ENCODE measurements around the gene BRSK2. TPM values are rescaled to one million over a fixed set of nuclear protein-coding genes. Genes with fewer than 3 reads are reported as not detected.

The BRSK2 gene
- total RNA-seq, 1 donor from 2014 or later: 0.52 TPM

DNA sequence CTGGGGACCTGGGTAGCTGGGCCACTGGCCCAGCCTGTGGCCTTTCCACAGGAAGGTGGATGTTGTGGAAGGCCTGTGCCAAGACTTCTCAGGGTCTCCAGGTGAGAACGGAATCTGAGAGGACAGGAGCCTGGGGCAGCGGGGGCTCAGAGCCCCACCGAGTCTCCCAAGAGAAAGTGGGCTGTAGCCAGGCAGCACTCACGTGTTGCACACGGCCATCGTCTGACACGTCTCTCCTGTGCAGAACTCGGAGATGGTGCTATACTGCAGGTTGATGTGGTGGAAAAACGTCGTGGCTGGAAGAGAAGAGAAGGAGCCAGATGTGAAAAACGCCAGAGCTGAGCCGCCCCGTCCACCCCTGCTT is 90.4 kb downstream of the BRSK2 start:
- peaks cover 56% of the 10 kb centered on the region for H3K36me3 ChIP-seq
- no peaks in the 10 kb centered on the region for H3K27me3 ChIP-seq (ENCODE audit: low read depth)
- peaks cover 67% of the 10 kb centered on the region for H3K4me1 ChIP-seq
- no peaks in the 10 kb centered on the region for H3K9me3 ChIP-seq (replicated peaks)
- TF ChIP-seq, protein P1, sequence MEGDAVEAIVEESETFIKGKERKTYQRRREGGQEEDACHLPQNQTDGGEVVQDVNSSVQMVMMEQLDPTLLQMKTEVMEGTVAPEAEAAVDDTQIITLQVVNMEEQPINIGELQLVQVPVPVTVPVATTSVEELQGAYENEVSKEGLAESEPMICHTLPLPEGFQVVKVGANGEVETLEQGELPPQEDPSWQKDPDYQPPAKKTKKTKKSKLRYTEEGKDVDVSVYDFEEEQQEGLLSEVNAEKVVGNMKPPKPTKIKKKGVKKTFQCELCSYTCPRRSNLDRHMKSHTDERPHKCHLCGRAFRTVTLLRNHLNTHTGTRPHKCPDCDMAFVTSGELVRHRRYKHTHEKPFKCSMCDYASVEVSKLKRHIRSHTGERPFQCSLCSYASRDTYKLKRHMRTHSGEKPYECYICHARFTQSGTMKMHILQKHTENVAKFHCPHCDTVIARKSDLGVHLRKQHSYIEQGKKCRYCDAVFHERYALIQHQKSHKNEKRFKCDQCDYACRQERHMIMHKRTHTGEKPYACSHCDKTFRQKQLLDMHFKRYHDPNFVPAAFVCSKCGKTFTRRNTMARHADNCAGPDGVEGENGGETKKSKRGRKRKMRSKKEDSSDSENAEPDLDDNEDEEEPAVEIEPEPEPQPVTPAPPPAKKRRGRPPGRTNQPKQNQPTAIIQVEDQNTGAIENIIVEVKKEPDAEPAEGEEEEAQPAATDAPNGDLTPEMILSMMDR (IDR thresholded peaks at IDR 0.05; ENCODE audit: borderline replicate concordance): no peak
- no peak overlapping the region for H3K27ac ChIP-seq (replicated peaks)
- intact Hi-C loops (cut with micrococcal nuclease): no loop called here
- DNase-seq: no peak
- no peak overlapping the region for H3K4me3 ChIP-seq

DNA sequence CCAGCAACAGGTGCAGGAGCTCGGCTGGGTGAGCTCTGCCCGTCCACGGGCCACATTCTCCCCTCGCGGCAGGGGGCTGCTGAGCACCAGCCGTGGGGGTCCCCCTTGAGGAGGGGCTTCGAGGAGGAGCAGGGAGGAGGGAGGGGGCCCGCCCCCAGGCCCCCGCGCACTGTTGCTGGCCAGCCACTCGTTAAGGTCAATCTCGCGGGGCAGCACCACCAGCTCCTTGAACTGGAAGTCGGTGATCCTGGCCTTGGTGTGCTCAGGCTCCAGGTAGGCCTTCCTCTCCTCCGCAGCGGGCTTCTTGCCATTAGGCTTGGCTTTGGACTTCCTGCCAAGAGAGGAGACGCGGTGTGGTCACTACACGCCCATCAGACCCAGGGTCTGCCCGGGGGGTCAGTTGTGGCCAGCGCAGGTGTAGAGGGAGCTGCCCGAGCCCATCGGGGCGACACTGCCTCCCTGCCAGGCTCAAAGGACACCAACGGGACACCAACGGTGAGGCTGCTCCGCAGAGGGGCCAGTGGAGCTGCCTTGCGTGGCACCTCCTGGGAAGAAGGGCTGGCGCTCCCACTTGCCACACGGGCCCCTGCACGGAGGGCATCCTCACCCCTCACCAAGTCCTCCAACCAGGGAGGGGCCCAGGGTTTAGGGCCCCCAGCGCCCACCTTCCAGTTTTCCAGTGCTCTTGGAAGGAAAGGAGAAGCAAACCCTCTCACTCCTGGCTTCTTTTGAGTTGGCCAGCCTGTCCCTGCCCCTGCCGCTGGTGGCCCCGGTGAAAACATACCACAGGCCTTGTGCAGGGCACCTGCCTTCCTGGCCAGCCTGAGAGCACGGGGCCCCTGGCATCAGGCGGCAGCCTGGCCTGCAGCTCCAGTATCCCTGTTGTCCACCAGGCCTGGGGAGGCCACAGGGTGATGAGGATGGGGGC is 91.1 kb downstream of the BRSK2 start:
- no peak overlapping the region for H3K27ac ChIP-seq (replicated peaks)
- peaks cover 49% of the 10 kb centered on the region for H3K36me3 ChIP-seq
- intact Hi-C loops (cut with micrococcal nuclease): no loop called here
- H3K4me1 ChIP-seq: peaks cover 74% of the 10 kb centered on the region
- no peak overlapping the region for H3K4me3 ChIP-seq
- TF ChIP-seq, protein P1 (IDR thresholded peaks at IDR 0.05; ENCODE audit: borderline replicate concordance): no peak
- peak; percentile 12 for DNase-seq
- no peaks in the 10 kb centered on the region for H3K27me3 ChIP-seq (ENCODE audit: low read depth)
- H3K9me3 ChIP-seq (replicated peaks): no peaks in the 10 kb centered on the region

DNA sequence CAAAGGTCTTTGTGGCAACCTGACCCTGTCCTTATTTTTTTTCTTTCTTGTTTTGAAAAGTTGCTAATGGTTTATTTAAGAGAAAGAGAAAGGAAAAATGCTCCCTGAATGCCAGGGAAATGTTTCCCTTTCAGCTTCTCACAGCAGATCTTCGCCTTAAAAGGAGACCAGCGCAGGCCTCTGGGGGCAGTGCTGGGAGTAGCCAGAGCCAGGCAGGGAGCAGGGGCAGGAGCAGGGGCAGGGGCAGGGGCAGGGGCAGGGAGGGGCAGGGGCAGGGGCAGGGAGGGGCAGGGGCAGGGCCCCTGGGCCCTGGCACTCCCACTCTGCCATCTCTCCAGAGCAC is 91.7 kb downstream of the BRSK2 start:
- Histone ChIP-seq H3K27me3 (ENCODE audit: low read depth) (no peaks in the 10 kb centered on the region), H3K4me1 (peaks cover 80% of the 10 kb centered on the region), H3K36me3 (peaks cover 43% of the 10 kb centered on the region), H3K4me3 (no peak overlapping the region), H3K9me3 (replicated peaks) (no peaks in the 10 kb centered on the region), H3K27ac (replicated peaks) (peak overlapping the region; percentile 36)
- DNase-seq: no peak
- intact Hi-C loops (cut with micrococcal nuclease): no loop called here
- TF ChIP-seq, protein P1 (IDR thresholded peaks at IDR 0.05; ENCODE audit: borderline replicate concordance): no peak

DNA sequence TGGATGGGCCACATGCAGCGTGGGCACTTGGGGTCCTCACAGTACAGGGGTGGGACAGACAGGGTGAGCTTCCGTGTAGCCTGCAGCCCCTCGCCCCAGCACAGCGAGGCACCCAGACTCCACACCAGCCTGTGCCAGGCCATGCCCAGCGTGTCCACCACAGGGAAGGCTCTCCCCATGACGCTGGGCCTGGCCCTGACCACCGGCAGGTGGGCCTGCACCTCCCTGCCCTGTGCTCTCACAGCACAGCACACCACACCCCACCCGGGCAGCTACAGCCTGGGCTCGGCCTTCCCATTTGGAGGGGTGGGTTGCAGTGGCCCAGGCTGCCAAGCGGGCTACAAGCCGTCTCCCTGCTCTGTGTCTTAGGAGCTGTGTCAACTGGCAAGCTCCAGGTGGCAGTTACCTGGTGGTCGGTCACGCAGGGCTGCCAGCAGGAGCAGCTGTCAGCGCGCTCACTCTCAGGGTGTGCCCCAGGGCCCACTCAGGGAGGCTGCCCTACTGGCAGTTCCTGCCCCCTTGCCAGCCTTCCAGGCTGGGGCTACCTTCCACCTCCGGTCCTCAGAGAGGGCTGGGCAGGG is 92.2 kb downstream of the BRSK2 start:
- peak overlapping the region; percentile 36 for H3K27ac ChIP-seq (replicated peaks)
- peaks cover 38% of the 10 kb centered on the region for H3K36me3 ChIP-seq
- peak; percentile 11 for DNase-seq
- H3K4me1 ChIP-seq: peaks cover 85% of the 10 kb centered on the region
- intact Hi-C loops (cut with micrococcal nuclease): no loop called here
- H3K4me3 ChIP-seq: no peak overlapping the region
- TF ChIP-seq, protein P1 (IDR thresholded peaks at IDR 0.05; ENCODE audit: borderline replicate concordance): no peak
- H3K27me3 ChIP-seq (ENCODE audit: low read depth): no peaks in the 10 kb centered on the region
- H3K9me3 ChIP-seq (replicated peaks): no peaks in the 10 kb centered on the region

DNA sequence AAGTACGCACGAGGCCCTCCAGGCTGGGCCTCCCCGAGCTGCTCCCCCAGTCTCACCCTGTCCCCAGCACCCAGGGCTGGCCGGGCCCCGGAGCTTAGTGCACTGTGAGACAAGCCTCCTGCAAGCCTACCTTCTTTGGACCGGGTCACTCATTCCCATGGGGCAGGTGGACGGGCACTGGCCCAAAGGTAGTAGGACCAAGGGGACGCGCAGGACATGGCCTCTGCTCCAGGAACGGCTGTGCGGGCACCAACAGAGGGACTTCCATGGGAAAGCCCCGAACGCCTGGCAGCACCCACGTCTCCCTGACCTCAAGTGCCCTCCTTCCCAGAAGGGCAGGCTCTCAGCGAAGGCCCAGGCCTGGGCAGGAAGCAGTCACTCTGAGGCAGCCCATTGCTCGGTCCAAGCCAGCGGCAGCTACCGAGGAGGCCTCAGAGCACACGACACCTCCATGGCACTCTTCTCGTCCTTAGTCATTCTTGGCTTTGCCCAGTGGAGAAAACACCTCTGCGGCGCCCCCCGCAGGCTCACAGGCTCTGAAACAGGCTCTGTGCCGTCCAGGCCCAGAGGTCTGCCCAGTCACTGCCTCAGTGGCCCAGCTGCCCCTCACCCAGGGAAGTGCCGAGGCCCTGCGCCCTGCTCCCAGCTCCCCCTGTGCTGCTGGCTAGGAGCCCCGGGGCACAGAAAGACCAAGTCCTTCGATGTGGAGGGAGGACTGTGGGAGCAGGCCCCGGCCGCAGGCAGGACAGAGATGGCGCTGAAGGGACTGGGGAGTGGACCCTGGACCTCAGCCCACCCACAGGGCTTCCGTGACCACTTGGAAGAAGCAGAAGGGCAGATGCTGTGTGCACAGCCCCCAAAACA is 93.1 kb downstream of the BRSK2 start:
- no peak overlapping the region for H3K4me3 ChIP-seq

More for the DNA sequence above, 93.1 kb downstream of the BRSK2 start:
- H3K9me3 ChIP-seq (replicated peaks): no peaks in the 10 kb centered on the region
- TF ChIP-seq, protein P1 (IDR thresholded peaks at IDR 0.05; ENCODE audit: borderline replicate concordance): no peak
- DNase-seq: peak; percentile 15
- H3K27ac ChIP-seq (replicated peaks): peak overlapping the region; percentile 46
- H3K27me3 ChIP-seq (ENCODE audit: low read depth): no peaks in the 10 kb centered on the region
- peaks cover 86% of the 10 kb centered on the region for H3K4me1 ChIP-seq
- intact Hi-C loops (cut with micrococcal nuclease): no loop called here
- peaks cover 31% of the 10 kb centered on the region for H3K36me3 ChIP-seq
